Activated CD4-positive, alpha-beta T cell treated with anti-CD3 and anti-CD28 coated beads, Interleukin-2, amount 10 ng/mL, durations not matched to agents 7 days and 5 days (primary cell): ENCODE measurements around the gene GNS. TPM values are rescaled to one million over a fixed set of nuclear protein-coding genes. Genes with fewer than 3 reads are reported as not detected.
A peak's percentile ranks its signal among the peaks of the same experiment; 100 is the strongest.

ENCODE experiments used
- CTCF ChIA-PET: fragments of 350-600 bp; sonication (Branson Sonifier 250); formaldehyde crosslinking; loops from one replicate; lab custom pipeline; 2021; ENCODE audit warnings: antibody characterized with exemption; lab: Charles Lee
- POLR2A ChIA-PET: fragments of 350-600 bp; sonication (Branson Sonifier 250); formaldehyde crosslinking; loops from one replicate; lab custom pipeline; 2021; ENCODE audit warnings: antibody characterized with exemption; lab: Charles Lee
- DNase-seq: peaks from one replicate; pipeline ENCODE4 v3.0.0-alpha.2; 2020
- H3K27ac Mint-ChIP-seq: one replicate; pipeline ENCODE4 v1.8.0; 2021; ENCODE audit warnings: mild to moderate bottlenecking, moderate library complexity, mixed read lengths
- H3K27me3 Mint-ChIP-seq: one replicate; pipeline ENCODE4 v1.8.0; 2021; ENCODE audit warnings: mixed read lengths
- H3K36me3 Mint-ChIP-seq: one replicate; pipeline ENCODE4 v1.8.0; 2021; ENCODE audit warnings: low read depth, mixed read lengths
- H3K4me1 Mint-ChIP-seq: one replicate; pipeline ENCODE4 v1.8.0; 2021; ENCODE audit warnings: mixed read lengths
- H3K4me3 Mint-ChIP-seq: one replicate; pipeline ENCODE4 v1.8.0; 2021; ENCODE audit warnings: mild to moderate bottlenecking, moderate library complexity, mixed read lengths
- H3K9me3 Mint-ChIP-seq: one replicate; pipeline ENCODE4 v1.8.0; 2021; ENCODE audit warnings: mixed read lengths
- total RNA-seq, 2 experiments: library from RNA; stranded (reverse); gene quantifications; one replicate each; pipeline ENCODE4 v1.2.3, GENCODE V29; 2021

GNS gene
- total RNA-seq, 2 experiments from 2014 or later: 25.3 to 31.3 TPM

DNA sequence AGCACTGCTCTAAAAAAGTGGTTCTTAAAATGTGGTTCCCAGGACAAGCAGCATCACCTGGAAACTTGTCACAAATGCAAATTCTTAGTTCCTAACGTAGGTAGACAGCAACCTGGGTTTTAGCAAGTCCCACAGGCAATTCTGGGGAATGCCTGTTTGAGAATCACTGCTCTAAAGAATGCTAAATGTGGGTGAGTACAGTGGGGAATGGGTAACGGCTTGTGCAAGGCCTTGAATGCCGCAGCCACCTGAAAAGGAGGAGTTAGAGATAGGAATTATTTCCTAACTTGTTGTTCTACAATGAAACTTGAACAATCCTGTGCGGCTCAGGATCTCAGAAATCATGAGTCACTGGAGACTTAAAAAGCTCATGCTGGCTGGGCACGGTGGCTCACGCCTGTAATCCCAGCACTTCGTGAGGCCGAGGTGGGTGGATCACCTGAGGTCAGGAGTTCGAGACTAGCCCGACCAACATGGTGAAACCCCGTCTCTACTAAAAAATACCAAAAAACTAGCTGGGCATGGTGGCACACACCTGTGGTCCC lies 34.9 kb downstream of the GNS start:
- Mint-ChIP-seq H3K27ac (peak overlapping the region; percentile 20), H3K36me3 (peaks cover 45% of the 10 kb centered on the region), H3K27me3 (no peaks in the 10 kb centered on the region), H3K9me3 (no peaks in the 10 kb centered on the region), H3K4me1 (peaks cover 11% of the 10 kb centered on the region), H3K4me3 (no peak overlapping the region)
- ChIA-PET POLR2A (no interaction called here), CTCF (interaction anchor here (0.6 to 1.0 kb wide), 4 partner anchors 26 to 175 kb away, joined by 3 to 4 read pairs (median 3); no protein-coding TSS in a partner anchor)
- no peak for DNase-seq

DNA sequence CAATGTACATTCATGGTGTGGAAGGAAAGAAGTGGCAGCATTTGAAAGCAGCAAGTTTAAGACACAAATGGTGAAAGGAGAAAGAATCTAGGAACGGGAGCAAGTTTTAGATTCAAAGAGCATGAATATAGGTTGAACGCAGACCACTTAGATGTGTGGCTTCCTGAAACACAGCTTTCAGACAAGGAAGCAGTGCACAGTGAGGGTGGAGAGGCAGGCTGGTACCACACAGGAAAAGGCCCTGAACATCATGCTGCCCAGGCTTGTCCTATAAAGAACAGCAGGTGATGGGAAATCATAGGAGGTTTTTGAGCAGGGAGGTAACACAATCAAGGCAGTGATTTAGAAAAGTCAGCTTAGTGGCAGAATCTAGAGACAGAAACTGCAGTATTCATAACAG lies 35.6 kb downstream of the GNS start:
- POLR2A ChIA-PET: no interaction called here
- Mint-ChIP-seq H3K9me3 (no peaks in the 10 kb centered on the region), H3K27me3 (no peaks in the 10 kb centered on the region), H3K36me3 (peaks cover 42% of the 10 kb centered on the region), H3K27ac (peak overlapping the region; percentile 68), H3K4me1 (peaks cover 11% of the 10 kb centered on the region), H3K4me3 (no peak overlapping the region)
- CTCF ChIA-PET: interaction anchor here (0.6 to 1.0 kb wide), 2 partner anchors 26 to 130 kb away, joined by 3 read pairs; no protein-coding TSS in a partner anchor
- DNase-seq: no peak

DNA sequence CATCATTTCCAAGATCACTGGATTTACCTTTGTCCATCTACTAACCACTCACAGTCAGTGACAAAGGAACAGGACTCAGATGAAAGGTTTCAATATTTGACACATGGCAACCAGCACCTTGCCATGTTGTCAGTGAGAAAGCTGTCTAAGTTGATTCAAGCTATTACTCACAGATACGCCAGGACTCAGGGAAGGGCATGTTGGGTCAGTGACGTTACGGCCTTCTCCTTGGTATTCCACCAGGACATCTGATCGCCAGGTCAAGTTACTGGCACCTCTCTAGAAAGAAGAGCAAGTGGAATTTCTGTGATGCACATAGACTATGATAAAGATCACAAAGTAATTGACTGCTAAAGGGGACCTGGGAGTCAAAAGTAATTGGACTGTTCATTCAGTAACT lies 36.4 kb downstream of the GNS start:
- Mint-ChIP-seq H3K9me3 (no peaks in the 10 kb centered on the region), H3K4me3 (no peak overlapping the region), H3K27ac (no peak overlapping the region), H3K4me1 (peaks cover 11% of the 10 kb centered on the region), H3K27me3 (no peaks in the 10 kb centered on the region), H3K36me3 (peaks cover 41% of the 10 kb centered on the region)
- ChIA-PET CTCF (interaction anchor here (1.3 kb wide), 1 partner anchor 25 kb away, joined by 3 read pairs; no protein-coding TSS in a partner anchor), POLR2A (no interaction called here)
- no peak for DNase-seq

DNA sequence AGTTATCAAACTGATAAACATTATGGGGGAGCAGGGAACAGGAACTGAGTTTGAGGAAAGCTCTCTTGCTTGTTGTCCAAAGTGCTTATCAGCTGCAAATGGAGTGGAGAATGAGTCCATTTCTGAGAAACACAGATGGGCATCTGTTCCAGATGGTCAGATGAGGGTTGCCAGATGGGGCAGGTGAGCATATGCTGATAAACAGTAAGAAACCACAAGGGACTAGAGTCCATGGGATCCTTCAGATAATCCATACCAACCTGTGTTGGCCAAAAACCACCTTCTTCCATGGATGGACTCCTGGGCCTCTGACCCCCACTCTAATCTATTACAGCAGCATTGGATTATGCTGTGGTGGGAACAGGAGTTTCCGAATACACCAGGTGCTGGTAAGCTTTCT lies 38.3 kb downstream of the GNS start:
- ChIA-PET POLR2A (no interaction called here), CTCF (no interaction called here)
- no peak overlapping the region for H3K4me3 Mint-ChIP-seq
- H3K36me3 Mint-ChIP-seq: peaks cover 46% of the 10 kb centered on the region
- no peaks in the 10 kb centered on the region for H3K27me3 Mint-ChIP-seq
- DNase-seq: no peak
- no peak overlapping the region for H3K27ac Mint-ChIP-seq
- peaks cover 20% of the 10 kb centered on the region for H3K4me1 Mint-ChIP-seq
- no peaks in the 10 kb centered on the region for H3K9me3 Mint-ChIP-seq

DNA sequence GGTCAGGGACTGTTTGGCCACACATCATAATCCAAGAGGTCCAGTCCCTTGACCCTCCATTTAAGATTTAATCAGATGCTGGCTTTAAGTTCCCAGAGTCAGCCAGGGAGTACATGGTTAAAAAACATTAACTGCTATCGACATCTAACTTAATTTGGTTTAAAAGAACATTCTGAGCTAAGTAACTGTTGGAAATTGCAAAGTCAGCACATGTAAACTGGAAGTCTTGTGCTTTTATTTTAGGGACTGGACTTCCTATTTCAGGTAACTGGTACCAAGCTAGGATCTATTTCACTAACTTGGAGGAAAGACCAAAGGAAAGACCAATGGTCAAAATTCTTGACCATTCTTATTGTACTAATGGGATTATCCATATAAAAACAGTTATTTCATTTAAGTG lies 40.6 kb downstream of the GNS start:
- H3K4me1 Mint-ChIP-seq: peaks cover 34% of the 10 kb centered on the region
- peaks cover 65% of the 10 kb centered on the region for H3K36me3 Mint-ChIP-seq
- no peaks in the 10 kb centered on the region for H3K27me3 Mint-ChIP-seq
- H3K9me3 Mint-ChIP-seq: no peaks in the 10 kb centered on the region
- H3K4me3 Mint-ChIP-seq: no peak overlapping the region
- POLR2A ChIA-PET: no interaction called here
- no peak for DNase-seq
- no peak overlapping the region for H3K27ac Mint-ChIP-seq
- CTCF ChIA-PET: interaction anchor here (0.8 kb wide), 1 partner anchor 11 kb away, joined by 4 read pairs; no protein-coding TSS in a partner anchor

DNA sequence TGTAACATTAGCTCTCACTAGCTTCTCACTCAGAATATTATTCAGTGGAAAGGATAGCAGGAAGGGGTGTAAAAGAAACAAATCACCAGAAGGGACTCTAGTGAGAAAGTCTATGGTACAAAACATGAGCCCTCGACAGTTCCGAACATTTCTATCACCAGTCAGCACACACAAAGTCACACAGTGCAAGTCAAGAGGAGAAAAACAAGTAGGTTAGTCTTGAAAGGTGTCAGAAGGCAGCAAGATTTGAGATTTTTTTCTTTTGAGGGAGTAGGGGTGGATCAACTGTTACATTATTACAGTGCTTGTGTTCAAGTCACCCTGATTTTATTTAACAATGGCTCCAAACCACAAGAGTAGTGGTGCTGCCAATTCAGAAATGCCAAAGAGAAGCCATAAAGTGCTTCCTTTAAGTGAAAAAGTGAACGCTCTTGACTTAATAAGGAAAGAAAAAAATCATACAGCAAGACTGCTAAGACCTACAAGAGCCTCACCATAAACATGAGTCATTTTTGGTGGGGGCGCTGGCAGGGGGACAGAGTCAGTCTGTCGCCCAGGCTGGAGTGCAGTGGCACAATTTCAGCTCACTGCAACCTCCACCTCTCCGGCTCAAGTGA lies 42.3 kb downstream of the GNS start:
- Mint-ChIP-seq H3K27ac (peak overlapping the region; percentile 20), H3K4me1 (peaks cover 35% of the 10 kb centered on the region), H3K4me3 (no peak overlapping the region), H3K36me3 (peaks cover 60% of the 10 kb centered on the region), H3K9me3 (no peaks in the 10 kb centered on the region), H3K27me3 (no peaks in the 10 kb centered on the region)
- POLR2A ChIA-PET: no interaction called here
- CTCF ChIA-PET: interaction anchor here (0.6 to 1.7 kb wide), 5 partner anchors 14 to 133 kb away, joined by 3 to 6 read pairs (median 4); no protein-coding TSS in a partner anchor
- no peak for DNase-seq

DNA sequence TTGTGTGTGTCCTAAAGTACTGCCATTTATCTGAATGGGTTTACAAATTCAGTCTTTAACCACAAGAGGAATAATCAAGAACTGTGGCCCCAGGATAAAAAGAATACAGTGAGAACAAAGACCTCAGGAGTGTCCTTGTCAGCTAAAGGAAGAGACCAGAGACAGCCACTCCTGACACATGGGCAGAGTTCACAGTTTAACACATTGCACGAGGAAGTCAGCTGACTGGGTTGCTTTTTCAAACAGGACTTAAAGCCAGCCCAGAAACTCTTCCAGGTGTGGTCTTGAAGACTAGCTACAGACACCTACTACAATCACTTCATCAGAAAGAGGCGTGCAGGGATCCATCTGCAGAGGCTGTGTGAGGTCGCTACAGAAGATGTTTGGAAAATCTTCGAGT lies 42.8 kb downstream of the GNS start:
- Mint-ChIP-seq H3K4me1 (peaks cover 35% of the 10 kb centered on the region), H3K27me3 (no peaks in the 10 kb centered on the region), H3K9me3 (no peaks in the 10 kb centered on the region), H3K36me3 (peaks cover 56% of the 10 kb centered on the region), H3K27ac (peak overlapping the region; percentile 46), H3K4me3 (no peak overlapping the region)
- POLR2A ChIA-PET: no interaction called here
- DNase-seq: no peak
- CTCF ChIA-PET: interaction anchor here (0.9 to 1.7 kb wide), 5 partner anchors 10 to 108 kb away, joined by 3 to 6 read pairs (median 4); no protein-coding TSS in a partner anchor

DNA sequence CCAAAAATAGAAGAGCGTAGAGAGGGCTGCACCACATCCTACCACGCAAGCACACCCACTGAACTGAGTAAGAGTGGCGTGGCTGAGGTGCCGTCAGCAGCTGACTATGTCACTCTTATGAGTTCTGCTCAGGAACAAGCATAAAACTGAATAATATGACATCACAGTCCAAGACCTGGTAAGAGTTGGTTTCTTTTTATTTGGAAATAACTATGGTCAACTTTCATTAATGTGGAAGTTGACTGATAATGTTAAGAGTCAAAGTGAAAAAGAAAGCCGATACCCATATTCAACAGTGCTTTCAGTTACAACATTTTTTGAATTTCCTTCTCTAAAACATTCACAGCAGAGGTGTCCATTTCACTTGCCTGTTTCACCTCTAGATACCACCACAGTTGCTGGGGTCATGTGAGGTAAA lies 44.6 kb downstream of the GNS start:
- no peak overlapping the region for H3K4me3 Mint-ChIP-seq
- no peaks in the 10 kb centered on the region for H3K27me3 Mint-ChIP-seq
- peaks cover 35% of the 10 kb centered on the region for H3K4me1 Mint-ChIP-seq
- no peaks in the 10 kb centered on the region for H3K9me3 Mint-ChIP-seq
- H3K36me3 Mint-ChIP-seq: peaks cover 57% of the 10 kb centered on the region
- CTCF ChIA-PET: interaction anchor here (0.6 to 1.8 kb wide), 4 partner anchors 11 to 183 kb away, joined by 3 to 6 read pairs (median 3); no protein-coding TSS in a partner anchor
- H3K27ac Mint-ChIP-seq: peak overlapping the region; percentile 43
- POLR2A ChIA-PET: no interaction called here
- no peak for DNase-seq

DNA sequence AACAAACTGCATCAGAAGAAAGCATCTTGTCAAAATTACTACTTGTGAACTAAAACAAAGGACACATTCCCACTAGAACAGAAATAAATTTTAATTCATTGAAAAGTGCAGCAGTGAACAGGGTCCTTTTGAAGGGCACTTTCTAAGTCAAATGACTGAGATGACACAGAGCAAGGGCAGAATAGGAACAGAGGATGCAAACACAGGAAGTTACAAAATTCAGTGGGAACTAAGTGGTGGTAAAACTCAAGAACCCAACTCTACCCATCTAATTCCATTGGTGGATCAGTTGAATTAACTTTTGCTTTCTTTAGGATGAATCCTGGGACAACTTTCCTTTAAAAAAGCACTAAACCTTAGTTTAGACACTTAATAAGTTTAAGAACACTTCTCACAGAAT lies 45.8 kb downstream of the GNS start:
- POLR2A ChIA-PET: no interaction called here
- H3K27me3 Mint-ChIP-seq: no peaks in the 10 kb centered on the region
- no peak overlapping the region for H3K27ac Mint-ChIP-seq
- no peak overlapping the region for H3K4me3 Mint-ChIP-seq
- DNase-seq: no peak
- H3K4me1 Mint-ChIP-seq: peaks cover 35% of the 10 kb centered on the region
- no peaks in the 10 kb centered on the region for H3K9me3 Mint-ChIP-seq
- CTCF ChIA-PET: interaction anchor here (0.5 to 1.8 kb wide), 3 partner anchors 9 to 101 kb away, joined by 3 to 6 read pairs (median 4); no protein-coding TSS in a partner anchor
- H3K36me3 Mint-ChIP-seq: peaks cover 55% of the 10 kb centered on the region

DNA sequence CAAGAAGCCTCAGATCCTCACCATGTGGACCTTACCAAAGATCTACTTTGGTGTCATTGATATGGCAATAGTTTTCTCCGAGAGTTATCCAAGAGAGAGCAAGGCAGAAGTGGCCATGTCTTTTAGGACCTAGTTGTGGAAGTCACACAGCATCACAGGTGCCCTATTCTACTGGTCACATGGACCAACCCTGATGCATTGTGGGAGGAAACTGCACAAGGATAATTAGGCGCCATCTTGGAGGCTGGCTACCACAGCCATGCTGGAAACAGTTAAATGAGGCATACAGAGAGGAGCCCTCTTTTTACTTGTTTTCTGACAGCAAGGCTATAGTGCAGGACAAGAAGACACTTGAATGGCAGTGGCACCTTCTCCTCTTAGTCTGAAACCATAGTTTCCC lies 49.8 kb downstream of the GNS start:
- POLR2A ChIA-PET: no interaction called here
- Mint-ChIP-seq H3K4me1 (peaks cover 16% of the 10 kb centered on the region), H3K36me3 (peaks cover 39% of the 10 kb centered on the region), H3K27ac (no peak overlapping the region), H3K9me3 (no peaks in the 10 kb centered on the region), H3K4me3 (no peak overlapping the region), H3K27me3 (no peaks in the 10 kb centered on the region)
- CTCF ChIA-PET: interaction anchor here (0.6 to 1.5 kb wide), 6 partner anchors 11 to 345 kb away, joined by 3 to 6 read pairs (median 4); no protein-coding TSS in a partner anchor
- DNase-seq: no peak

DNA sequence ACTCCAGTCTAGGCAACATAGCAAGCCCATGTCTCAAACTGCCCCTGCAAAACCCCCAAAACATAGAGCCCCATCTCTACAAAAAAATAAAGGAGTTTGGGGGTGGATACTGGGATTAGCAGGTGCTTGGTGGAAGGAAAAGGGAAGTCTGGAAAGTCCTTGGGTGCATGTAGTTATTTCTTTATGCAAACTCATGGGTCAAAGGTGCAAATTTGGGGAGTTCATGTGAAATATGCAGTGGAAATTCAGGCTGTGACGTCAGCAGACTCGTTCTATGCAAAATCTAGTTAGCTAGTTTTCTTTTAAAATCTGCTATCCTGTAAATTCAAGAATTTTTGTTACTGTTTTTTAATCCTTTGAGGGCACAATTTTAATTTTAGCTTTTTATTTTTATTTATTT lies 51.3 kb downstream of the GNS start:
- CTCF ChIA-PET: interaction anchor here (1.1 to 2.0 kb wide), 3 partner anchors 10 to 28 kb away, joined by 3 to 6 read pairs (median 4); no protein-coding TSS in a partner anchor
- POLR2A ChIA-PET: interaction anchor here (0.7 kb wide), 1 partner anchor 103 kb away, joined by 3 read pairs; no protein-coding TSS in a partner anchor
- H3K4me1 Mint-ChIP-seq: peaks cover 2% of the 10 kb centered on the region
- peak overlapping the region; percentile 42 for H3K27ac Mint-ChIP-seq
- no peaks in the 10 kb centered on the region for H3K27me3 Mint-ChIP-seq
- H3K9me3 Mint-ChIP-seq: no peaks in the 10 kb centered on the region
- H3K36me3 Mint-ChIP-seq: peaks cover 28% of the 10 kb centered on the region
- DNase-seq: no peak
- H3K4me3 Mint-ChIP-seq: no peak overlapping the region

DNA sequence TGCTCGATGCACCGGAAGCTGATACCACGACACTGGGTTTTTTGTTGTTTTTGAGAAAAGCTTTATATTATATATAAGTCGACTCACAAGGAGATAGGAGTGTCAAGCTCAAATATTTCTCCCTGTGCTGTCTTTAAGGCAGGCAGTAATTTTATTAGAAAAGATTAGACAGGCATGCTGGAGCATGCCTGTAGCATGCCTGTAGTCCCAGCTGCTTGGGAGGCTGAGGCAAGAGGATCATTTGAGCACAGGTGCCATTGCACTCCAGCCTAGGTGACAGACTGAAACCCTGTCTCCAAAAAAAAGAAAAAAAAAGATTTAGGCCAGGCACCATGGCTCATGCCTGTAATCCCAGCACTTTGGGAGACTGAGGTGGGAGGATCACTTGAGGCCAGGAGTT lies 51.8 kb downstream of the GNS start:
- Mint-ChIP-seq H3K36me3 (peaks cover 31% of the 10 kb centered on the region), H3K27me3 (no peaks in the 10 kb centered on the region), H3K27ac (no peak overlapping the region), H3K4me3 (no peak overlapping the region), H3K4me1 (no peaks in the 10 kb centered on the region), H3K9me3 (no peaks in the 10 kb centered on the region)
- CTCF ChIA-PET: interaction anchor here (1.1 to 2.0 kb wide), 4 partner anchors 9 to 13 kb away, joined by 3 to 8 read pairs (median 5); no protein-coding TSS in a partner anchor
- POLR2A ChIA-PET: interaction anchor here (0.7 kb wide), 1 partner anchor 102 kb away, joined by 3 read pairs; no protein-coding TSS in a partner anchor
- no peak for DNase-seq

DNA sequence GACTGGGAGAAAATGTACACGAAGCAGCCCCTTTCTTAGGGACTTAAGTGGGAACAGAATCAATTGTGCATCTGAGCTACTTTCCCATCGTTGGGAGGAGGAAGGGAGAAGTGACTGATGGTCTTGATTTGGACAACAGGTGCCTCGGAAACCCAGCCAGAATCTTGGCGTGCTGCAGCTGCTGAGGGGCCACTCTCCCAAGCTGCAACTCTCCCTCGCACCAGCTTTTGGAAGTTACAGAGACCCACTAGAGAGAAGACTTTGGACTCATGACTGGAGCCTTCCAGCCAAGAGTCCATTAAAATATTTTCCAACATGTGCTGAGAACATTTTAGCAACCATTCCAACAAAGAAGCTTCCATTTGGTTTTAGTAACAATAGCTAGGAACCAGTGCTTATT lies 52.3 kb downstream of the GNS start:
- H3K9me3 Mint-ChIP-seq: no peaks in the 10 kb centered on the region
- CTCF ChIA-PET: interaction anchor here (1.1 to 1.9 kb wide), 3 partner anchors 9 to 13 kb away, joined by 3 to 8 read pairs (median 6); no protein-coding TSS in a partner anchor

More for the DNA sequence above, 52.3 kb downstream of the GNS start:
- H3K27ac Mint-ChIP-seq: no peak overlapping the region
- peaks cover 35% of the 10 kb centered on the region for H3K36me3 Mint-ChIP-seq
- peaks cover 3% of the 10 kb centered on the region for H3K4me1 Mint-ChIP-seq
- H3K4me3 Mint-ChIP-seq: no peak overlapping the region
- POLR2A ChIA-PET: no interaction called here
- DNase-seq: no peak
- no peaks in the 10 kb centered on the region for H3K27me3 Mint-ChIP-seq
